Measurements from ENCODE around the gene SETDB1. TPM values are rescaled to one million over a fixed set of nuclear protein-coding genes. Genes with fewer than 3 reads are reported as not detected.

Gene SETDB1
- total and polyA plus RNA-seq, 2 of the 13 experiments (the other 11 are each of a cell fraction or from before 2014, with no cell fraction given) = 33.1 to 34.6 TPM

DNA sequence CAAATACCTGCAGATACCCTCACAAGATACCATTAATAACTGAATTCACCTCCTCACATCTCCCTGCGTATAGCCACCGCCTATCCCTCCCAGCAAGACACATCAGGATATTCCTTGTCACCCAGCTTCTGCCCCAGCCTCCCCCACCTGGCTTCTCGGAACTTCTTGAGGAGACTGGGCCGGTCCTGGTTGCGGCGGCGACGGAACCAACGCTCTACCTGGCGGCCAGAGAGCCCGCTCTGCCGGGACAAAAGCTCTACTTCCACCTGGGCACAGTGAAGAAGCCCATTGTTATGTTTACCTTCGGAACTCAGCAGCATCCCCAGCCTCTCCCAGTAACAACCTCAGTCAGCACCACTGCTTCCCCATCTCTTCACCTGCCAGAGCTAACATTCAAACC lies 41.8 kb downstream of the SETDB1 start:
- POLR2A ChIA-PET = interaction anchor here (1.6 kb wide), 1 partner anchor 35 kb away, joined by 3 read pairs; no protein-coding TSS in a partner anchor
- DNase-seq (ENCODE audit: low spot score) (no peak), ATAC-seq (no peak), FAIRE-seq (no peak)
- Histone ChIP-seq H3K79me2 (ENCODE audit: insufficient read depth, low read length) (peaks cover 43% of the 10 kb centered on the region), H3K4me3 (replicated peaks in 1 of 3; ENCODE audit: insufficient read depth in 1 of 3, low read depth in 2 of 3, low read length in 3 of 3) (no peak overlapping the region), H3K9ac (ENCODE audit: insufficient read depth, low read depth, low read length) (no peak overlapping the region), H3K27me3 (ENCODE audit: control insufficient read depth in 1 of 2, insufficient read depth in 2 of 2, low read length in 2 of 2) (no peaks in the 10 kb centered on the region), H2AFZ (ENCODE audit: low read length) (no peak overlapping the region), H3K4me1 (ENCODE audit: insufficient read depth, low read length) (peaks cover 45% of the 10 kb centered on the region), H3K9me3 (ENCODE audit: low read length) (no peaks in the 10 kb centered on the region), H3K4me2 (ENCODE audit: low read depth, low read length) (no peak overlapping the region), H3K36me3 (replicated peaks in 1 of 2; ENCODE audit: control insufficient read depth in 1 of 2, insufficient read depth in 2 of 2, low read length in 2 of 2) (peaks cover 35 to 60% of the 10 kb centered on the region in 2 experiments), H3K27ac (ENCODE audit: extremely low read length, insufficient read depth, low read length) (peak overlapping the region; percentile 30), H4K20me1 (ENCODE audit: insufficient read depth, low read length) (peaks cover 29% of the 10 kb centered on the region)
- TF ChIP-seq, protein P1, sequence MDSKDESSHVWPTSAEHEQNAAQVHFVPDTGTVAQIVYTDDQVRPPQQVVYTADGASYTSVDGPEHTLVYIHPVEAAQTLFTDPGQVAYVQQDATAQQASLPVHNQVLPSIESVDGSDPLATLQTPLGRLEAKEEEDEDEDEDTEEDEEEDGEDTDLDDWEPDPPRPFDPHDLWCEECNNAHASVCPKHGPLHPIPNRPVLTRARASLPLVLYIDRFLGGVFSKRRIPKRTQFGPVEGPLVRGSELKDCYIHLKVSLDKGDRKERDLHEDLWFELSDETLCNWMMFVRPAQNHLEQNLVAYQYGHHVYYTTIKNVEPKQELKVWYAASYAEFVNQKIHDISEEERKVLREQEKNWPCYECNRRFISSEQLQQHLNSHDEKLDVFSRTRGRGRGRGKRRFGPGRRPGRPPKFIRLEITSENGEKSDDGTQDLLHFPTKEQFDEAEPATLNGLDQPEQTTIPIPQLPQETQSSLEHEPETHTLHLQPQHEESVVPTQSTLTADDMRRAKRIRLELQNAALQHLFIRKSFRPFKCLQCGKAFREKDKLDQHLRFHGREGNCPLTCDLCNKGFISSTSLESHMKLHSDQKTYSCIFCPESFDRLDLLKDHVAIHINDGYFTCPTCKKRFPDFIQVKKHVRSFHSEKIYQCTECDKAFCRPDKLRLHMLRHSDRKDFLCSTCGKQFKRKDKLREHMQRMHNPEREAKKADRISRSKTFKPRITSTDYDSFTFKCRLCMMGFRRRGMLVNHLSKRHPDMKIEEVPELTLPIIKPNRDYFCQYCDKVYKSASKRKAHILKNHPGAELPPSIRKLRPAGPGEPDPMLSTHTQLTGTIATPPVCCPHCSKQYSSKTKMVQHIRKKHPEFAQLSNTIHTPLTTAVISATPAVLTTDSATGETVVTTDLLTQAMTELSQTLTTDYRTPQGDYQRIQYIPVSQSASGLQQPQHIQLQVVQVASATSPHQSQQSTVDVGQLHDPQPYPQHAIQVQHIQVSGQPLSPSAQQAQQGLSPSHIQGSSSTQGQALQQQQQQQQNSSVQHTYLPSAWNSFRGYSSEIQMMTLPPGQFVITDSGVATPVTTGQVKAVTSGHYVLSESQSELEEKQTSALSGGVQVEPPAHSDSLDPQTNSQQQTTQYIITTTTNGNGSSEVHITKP (CRISPR knock-in tag; IDR thresholded peaks at IDR 0.05; ENCODE audit: low read depth) = no peak
- TF ChIP-seq POLR2G (IDR thresholded peaks at IDR 0.05; ENCODE audit: low read depth, low read length) (peak; percentile 20; the same call in 1 of the 2 replicates), RBFOX2 (IDR thresholded peaks at IDR 0.05; ENCODE audit: low read depth, low read length) (0 out of 2 replicates have a peak, but pooled peaks have one; percentile 32), AGO2 (optimal IDR thresholded peaks at IDR 0.05; ENCODE audit: low read depth, low read length) (peak; percentile 50), ZSCAN12 (CRISPR knock-in tag; IDR thresholded peaks at IDR 0.05) (no peak), FOXO1 (CRISPR knock-in tag; IDR thresholded peaks at IDR 0.05) (no peak), ZNF790 (CRISPR knock-in tag; IDR thresholded peaks at IDR 0.05; ENCODE audit: borderline replicate concordance) (0 out of 2 replicates have a peak, but pooled peaks have one; percentile 32), MTA3 (CRISPR knock-in tag; IDR thresholded peaks at IDR 0.05) (no peak), ZBTB38 (CRISPR knock-in tag; IDR thresholded peaks at IDR 0.05) (no peak)
- WGBS (ENCODE audit: low lambda C conversion rate) = 97% methylated on average over 13 of the region's 13 CpGs
- CTCF ChIA-PET (ENCODE audit: low intra/inter-chr PET ratio, low total read pairs) = no interaction called here
- intact Hi-C loops (cut with micrococcal nuclease; ENCODE audit: unreplicated experiment) = no loop called here
- BruUV-seq (replicated peaks) = no TSS peak
- in situ Hi-C loops (cut with HindIII; ENCODE audit: extremely low pct_ligation_motif_present, low pct_unique_long_range_greater_than_20kb) = no loop called here
